ENCODE measurements around the gene NEU4. TPM values are rescaled to one million over a fixed set of nuclear protein-coding genes. Genes with fewer than 3 reads are reported as not detected.
A peak's percentile ranks its signal among the peaks of the same experiment; 100 is the strongest.

NEU4 gene
- total RNA-seq, 1 donor from 2014 or later, result not detected

GRCh38 chr2:241811952-241812729 is 3.1 kb downstream of the NEU4 start:
- Histone ChIP-seq H3K36me3 (no peaks in the 10 kb centered on the region), H3K27me3 (no peaks in the 10 kb centered on the region), H3K4me1 (peaks cover 5% of the 10 kb centered on the region in 2 donors), H3K9me3 (no peaks in the 10 kb centered on the region), H3K4me3 (no peak overlapping the region), H3K27ac (no peak overlapping the region)
- intact Hi-C loops (cut with DNase I), result no loop called here
- DNase-seq (ENCODE audit: low spot score in 2 of 2), result peak in 1 of 2 donors; percentile 58
- TF ChIP-seq, protein P1, sequence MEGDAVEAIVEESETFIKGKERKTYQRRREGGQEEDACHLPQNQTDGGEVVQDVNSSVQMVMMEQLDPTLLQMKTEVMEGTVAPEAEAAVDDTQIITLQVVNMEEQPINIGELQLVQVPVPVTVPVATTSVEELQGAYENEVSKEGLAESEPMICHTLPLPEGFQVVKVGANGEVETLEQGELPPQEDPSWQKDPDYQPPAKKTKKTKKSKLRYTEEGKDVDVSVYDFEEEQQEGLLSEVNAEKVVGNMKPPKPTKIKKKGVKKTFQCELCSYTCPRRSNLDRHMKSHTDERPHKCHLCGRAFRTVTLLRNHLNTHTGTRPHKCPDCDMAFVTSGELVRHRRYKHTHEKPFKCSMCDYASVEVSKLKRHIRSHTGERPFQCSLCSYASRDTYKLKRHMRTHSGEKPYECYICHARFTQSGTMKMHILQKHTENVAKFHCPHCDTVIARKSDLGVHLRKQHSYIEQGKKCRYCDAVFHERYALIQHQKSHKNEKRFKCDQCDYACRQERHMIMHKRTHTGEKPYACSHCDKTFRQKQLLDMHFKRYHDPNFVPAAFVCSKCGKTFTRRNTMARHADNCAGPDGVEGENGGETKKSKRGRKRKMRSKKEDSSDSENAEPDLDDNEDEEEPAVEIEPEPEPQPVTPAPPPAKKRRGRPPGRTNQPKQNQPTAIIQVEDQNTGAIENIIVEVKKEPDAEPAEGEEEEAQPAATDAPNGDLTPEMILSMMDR (IDR thresholded peaks at IDR 0.05), result no peak

GRCh38 chr2:241812730-241813643 is 4.0 kb downstream of the NEU4 start:
- DNase-seq (ENCODE audit: low spot score in 2 of 2), result no peak
- intact Hi-C loops (cut with DNase I), result no loop called here
- Histone ChIP-seq H3K27me3 (no peaks in the 10 kb centered on the region), H3K9me3 (no peaks in the 10 kb centered on the region), H3K27ac (no peak overlapping the region), H3K36me3 (no peaks in the 10 kb centered on the region), H3K4me3 (no peak overlapping the region), H3K4me1 (peaks cover 5% of the 10 kb centered on the region in 2 donors)
- TF ChIP-seq, protein P1 (IDR thresholded peaks at IDR 0.05), result no peak

GRCh38 chr2:241813644-241814392 is 4.8 kb downstream of the NEU4 start:
- Histone ChIP-seq H3K36me3 (no peaks in the 10 kb centered on the region), H3K9me3 (no peaks in the 10 kb centered on the region), H3K27me3 (no peaks in the 10 kb centered on the region), H3K4me1 (peaks cover 5% of the 10 kb centered on the region in 2 donors), H3K4me3 (no peak overlapping the region), H3K27ac (no peak overlapping the region)
- intact Hi-C loops (cut with DNase I), result no loop called here
- TF ChIP-seq, protein P1 (IDR thresholded peaks at IDR 0.05), result no peak
- DNase-seq (ENCODE audit: low spot score in 2 of 2), result peak in 1 of 2 donors; percentile 64

GRCh38 chr2:241814393-241814642 is 5.3 kb downstream of the NEU4 start:
- Histone ChIP-seq H3K4me3 (no peak overlapping the region), H3K36me3 (no peaks in the 10 kb centered on the region), H3K4me1 (peaks cover 5% of the 10 kb centered on the region in 2 donors), H3K27me3 (no peaks in the 10 kb centered on the region), H3K27ac (no peak overlapping the region), H3K9me3 (no peaks in the 10 kb centered on the region)
- no peak for DNase-seq (ENCODE audit: low spot score in 2 of 2)
- TF ChIP-seq, protein P1 (IDR thresholded peaks at IDR 0.05), result no peak
- intact Hi-C loops (cut with DNase I), result no loop called here

DNA sequence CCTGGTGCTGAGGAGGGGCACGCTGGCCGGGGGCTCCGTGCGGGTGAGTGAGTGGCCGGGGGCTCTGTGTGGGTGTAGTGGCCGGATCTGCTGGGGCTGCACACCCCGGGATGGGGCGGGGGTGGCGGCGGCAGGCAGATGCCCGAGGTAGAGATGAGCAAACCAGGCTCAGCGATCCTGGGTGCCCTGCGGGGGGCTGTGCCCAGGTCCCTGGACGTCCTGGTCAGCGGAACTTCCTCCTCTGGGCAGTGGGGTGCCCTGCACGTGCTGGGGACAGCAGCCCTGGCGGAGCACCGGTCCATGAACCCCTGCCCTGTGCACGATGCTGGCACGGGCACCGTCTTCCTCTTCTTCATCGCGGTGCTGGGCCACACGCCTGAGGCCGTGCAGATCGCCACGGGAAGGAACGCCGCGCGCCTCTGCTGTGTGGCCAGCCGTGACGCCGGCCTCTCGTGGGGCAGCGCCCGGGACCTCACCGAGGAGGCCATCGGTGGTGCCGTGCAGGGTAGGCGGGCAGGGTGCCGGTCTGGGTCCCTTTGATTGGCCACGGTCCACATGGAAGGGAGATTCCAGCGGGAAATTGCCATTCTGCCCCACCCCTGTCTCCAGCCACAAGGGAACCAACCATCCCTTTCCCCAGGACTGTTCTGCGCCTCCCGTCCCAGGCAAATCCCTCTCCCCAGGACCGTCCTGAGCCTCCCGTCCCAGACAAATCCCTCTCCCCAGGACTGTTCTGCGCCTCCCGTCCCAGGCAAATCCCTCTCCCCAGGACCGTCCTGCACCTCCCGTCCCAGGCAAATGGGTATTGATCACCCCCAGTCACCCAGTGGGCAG is 5.9 kb downstream of the NEU4 start:
- H3K4me3 ChIP-seq, result no peak overlapping the region
- H3K9me3 ChIP-seq, result no peaks in the 10 kb centered on the region
- peaks cover 3 to 5% of the 10 kb centered on the region in 2 donors for H3K4me1 ChIP-seq
- no peaks in the 10 kb centered on the region for H3K27me3 ChIP-seq
- intact Hi-C loops (cut with DNase I), result no loop called here
- H3K36me3 ChIP-seq, result no peaks in the 10 kb centered on the region
- DNase-seq (ENCODE audit: low spot score in 2 of 2), result peak in 1 of 2 donors; percentile 53
- TF ChIP-seq, protein P1 (IDR thresholded peaks at IDR 0.05), result no peak
- H3K27ac ChIP-seq, result no peak overlapping the region
